B cell (primary cell): ENCODE results near the gene AMDHD2. TPM values are rescaled to one million over a fixed set of nuclear protein-coding genes. Genes with fewer than 3 reads are reported as not detected.

ENCODE experiments used
- ATAC-seq: fragments of 200-7000 bp; cut with Tn5 transposase; one replicate; pipeline ENCODE4 v1.10.0; 2021; ENCODE audit warnings: low read depth, mild to moderate bottlenecking, moderate number of reproducible peaks, moderate library complexity
- CTCF ChIA-PET: fragments of 350-600 bp; sonication (Branson Sonifier 250); formaldehyde crosslinking; loops from one replicate; lab custom pipeline; 2021; ENCODE audit warnings: antibody characterized with exemption, inconsistent platforms; lab: Charles Lee
- POLR2A ChIA-PET: fragments of 350-600 bp; sonication (Branson Sonifier 250); formaldehyde crosslinking; loops from one replicate; lab custom pipeline; 2021; ENCODE audit warnings: antibody characterized with exemption; lab: Charles Lee
- DNase-seq: peaks from one replicate; pipeline ENCODE4 v3.0.0; 2013
- H2AFZ ChIP-seq: 2 replicates; pipeline ENCODE4 v1.6.1; 2012; ENCODE audit warnings: mild to moderate bottlenecking, low read depth, low read length; ENCODE audit not compliant: insufficient read depth, poor library complexity, severe bottlenecking
- H3K27ac ChIP-seq, 2 donors: 1 replicate in 1 of 2; 2 replicates in 1 of 2; pipeline ENCODE4 v1.5.1; 2012 to 2013; ENCODE audit warnings: low read length in 2 of 2, mild to moderate bottlenecking in 2 of 2, moderate library complexity in 1 of 2
- H3K27me3 ChIP-seq, 4 experiments: fragments of 200-600 bp in 1 of 4; sonication (generic) in 1 of 4; replicated peaks in 1 of 4; 1 replicate in 2 of 4; 2 replicates in 2 of 4; pipeline versions ENCODE4 v1.6.1 to v1.7.0; 2013 to 2016; ENCODE audit warnings: low read length in 3 of 4, mild to moderate bottlenecking in 2 of 4, mixed read lengths in 1 of 4, moderate library complexity in 1 of 4; ENCODE audit not compliant: insufficient read depth in 4 of 4, control insufficient read depth in 3 of 4; ENCODE audit errors: control extremely low read depth in 1 of 4
- H3K36me3 ChIP-seq, 2 experiments: replicated peaks in 1 of 2; 1 replicate in 1 of 2; 2 replicates in 1 of 2; pipeline versions ENCODE4 v1.6.1 to v1.7.1; 2013; ENCODE audit warnings: low read length in 1 of 2; ENCODE audit not compliant: insufficient read depth in 2 of 2, control insufficient read depth in 1 of 2; ENCODE audit errors: control extremely low read depth in 1 of 2, extremely low read depth in 1 of 2
- H3K4me1 ChIP-seq, 2 donors: fragments of 200-600 bp in 1 of 2; sonication (generic) in 1 of 2; 1 replicate in 1 of 2; 2 replicates in 1 of 2; pipeline versions ENCODE4 v1.5.1 to v1.6.1; 2013 to 2017; ENCODE audit warnings: low read length in 2 of 2; ENCODE audit not compliant: control insufficient read depth in 2 of 2, insufficient read depth in 2 of 2
- H3K4me2 ChIP-seq: replicated peaks from 2 replicates; pipeline ENCODE3; 2012; ENCODE audit warnings: mild to moderate bottlenecking, low read depth, low read length; ENCODE audit not compliant: poor library complexity, severe bottlenecking
- H3K4me3 ChIP-seq, 5 experiments: fragments of 200-600 bp in 1 of 5; sonication (generic) in 1 of 5; 1 replicate in 3 of 5; 2 replicates in 2 of 5; pipeline versions ENCODE4 v1.5.1 to v1.7.0; 2011 to 2016; ENCODE audit warnings: low read length in 4 of 5, mild to moderate bottlenecking in 4 of 5, low read depth in 2 of 5, control low read depth in 1 of 5, moderate library complexity in 1 of 5; ENCODE audit not compliant: insufficient read depth in 1 of 5; ENCODE audit errors: control extremely low read depth in 1 of 5, extremely low read depth in 1 of 5
- H3K79me2 ChIP-seq: fragments of 200-600 bp; sonication (generic); one replicate; pipeline ENCODE4 v1.6.0; 2016; ENCODE audit warnings: low read length; ENCODE audit not compliant: control insufficient read depth, insufficient read depth
- H3K9ac ChIP-seq: fragments of 200-600 bp; sonication (generic); 2 replicates; pipeline ENCODE4 v1.6.1; 2017; ENCODE audit warnings: mild to moderate bottlenecking, low read length, moderate library complexity
- H3K9me3 ChIP-seq, 3 donors: one replicate each; pipeline versions ENCODE4 v1.6.1 to v1.7.1; 2013; ENCODE audit warnings: low read length in 2 of 3; ENCODE audit not compliant: control insufficient read depth in 2 of 3, insufficient read depth in 1 of 3; ENCODE audit errors: control extremely low read depth in 1 of 3
- H4K20me1 ChIP-seq: 2 replicates; pipeline ENCODE4 v1.6.0; 2012; ENCODE audit warnings: mild to moderate bottlenecking, low read length; ENCODE audit not compliant: insufficient read depth, control insufficient read depth, poor library complexity, severe bottlenecking
- H3K27ac Mint-ChIP-seq: one replicate; pipeline ENCODE4 v1.8.0; 2021; ENCODE audit warnings: mixed read lengths
- H3K27me3 Mint-ChIP-seq: one replicate; pipeline ENCODE4 v1.8.0; 2021; ENCODE audit warnings: mixed read lengths
- H3K4me1 Mint-ChIP-seq: one replicate; pipeline ENCODE4 v1.8.0; 2021; ENCODE audit warnings: mixed read lengths
- H3K4me3 Mint-ChIP-seq: one replicate; pipeline ENCODE4 v1.8.0; 2021; ENCODE audit warnings: mixed read lengths
- H3K9me3 Mint-ChIP-seq: one replicate; pipeline ENCODE4 v1.8.0; 2022; ENCODE audit warnings: mixed read lengths; ENCODE audit not compliant: insufficient read depth
- EZH2 ChIP-seq: IDR thresholded peaks from 2 replicates; pipeline ENCODE4 v1.6.1; 2012; ENCODE audit warnings: borderline replicate concordance, low read depth, mild to moderate bottlenecking, moderate library complexity, low read length; ENCODE audit not compliant: insufficient read depth, poor library complexity, severe bottlenecking
- WGBS: methylation state at CpG from one replicate; pipeline ENCODE4 v1.1.5; 2013; ENCODE audit warnings: missing lambda C conversion rate; ENCODE audit not compliant: insufficient coverage; 5-methylcytosine and 5-hydroxymethylcytosine counted together
- intact Hi-C: fragments of 100-400 bp; cut with micrococcal nuclease; formaldehyde crosslinking; loops from one replicate; pipeline ENCODE4 v1.10.0; 2022
- polyA plus RNA-seq: library from polyadenylated mRNA; depleted of rRNA; stranded (reverse); fragments of >200 nt; gene quantifications from 2 replicates; pipeline ENCODE4 v1.2.3, GENCODE V29; 2012
- total RNA-seq, 2 donors: library from RNA; stranded (reverse); fragments of 120-200 nt in 1 of 2; gene quantifications; 1 replicate in 1 of 2; 2 replicates in 1 of 2; pipeline versions ENCODE4 v1.2.3 to v1.2.4, GENCODE V29; 2013 to 2022
- TF ChIP-seq, protein P1 (sequence below): fragments of 200-600 bp; IDR thresholded peaks from one replicate; pipeline ENCODE4 v1.8.0; 2022; ENCODE audit warnings: antibody characterized with exemption, mild to moderate bottlenecking

AMDHD2 gene
- total and polyA plus RNA-seq, 2 donors (not counting 1 experiment from before 2014, with no cell fraction given): 133 to 209 TPM

- peak overlapping the region; percentile 98 for H3K4me2 ChIP-seq
- peaks cover 14% of the 10 kb centered on the region for H4K20me1 ChIP-seq
- H3K36me3 ChIP-seq: peaks cover 0 to 30% of the 10 kb centered on the region in 2 experiments
- CTCF ChIA-PET: interaction anchor here (0.9 to 2.0 kb wide), 5 partner anchors 10 to 31 kb away, joined by 3 to 11 read pairs (median 6); partner anchors contain the start of gene AMDHD2
- peak overlapping the region in 4 of 5 experiments; percentile 80 to 93 (median 88) for H3K4me3 ChIP-seq
- peaks cover 8 to 26% of the 10 kb centered on the region in 2 donors for H3K4me1 ChIP-seq
- Mint-ChIP-seq H3K27me3 (no peaks in the 10 kb centered on the region), H3K27ac (peak overlapping the region; percentile 97), H3K9me3 (no peaks in the 10 kb centered on the region), H3K4me1 (peaks cover 21% of the 10 kb centered on the region), H3K4me3 (peak overlapping the region; percentile 94)
- peak overlapping the region; percentile 96 to 100 for H3K27ac ChIP-seq
- peak overlapping the region; percentile 81 for H3K9ac ChIP-seq
- peak; percentile 98 for DNase-seq
- POLR2A ChIA-PET: interaction anchor here (0.6 to 3.4 kb wide), 8 partner anchors 11 to 376 kb away, joined by 3 to 66 read pairs (median 6); partner anchors contain the start of genes AMDHD2, ATP6V0C and TRAF7
- TF ChIP-seq, protein P1, sequence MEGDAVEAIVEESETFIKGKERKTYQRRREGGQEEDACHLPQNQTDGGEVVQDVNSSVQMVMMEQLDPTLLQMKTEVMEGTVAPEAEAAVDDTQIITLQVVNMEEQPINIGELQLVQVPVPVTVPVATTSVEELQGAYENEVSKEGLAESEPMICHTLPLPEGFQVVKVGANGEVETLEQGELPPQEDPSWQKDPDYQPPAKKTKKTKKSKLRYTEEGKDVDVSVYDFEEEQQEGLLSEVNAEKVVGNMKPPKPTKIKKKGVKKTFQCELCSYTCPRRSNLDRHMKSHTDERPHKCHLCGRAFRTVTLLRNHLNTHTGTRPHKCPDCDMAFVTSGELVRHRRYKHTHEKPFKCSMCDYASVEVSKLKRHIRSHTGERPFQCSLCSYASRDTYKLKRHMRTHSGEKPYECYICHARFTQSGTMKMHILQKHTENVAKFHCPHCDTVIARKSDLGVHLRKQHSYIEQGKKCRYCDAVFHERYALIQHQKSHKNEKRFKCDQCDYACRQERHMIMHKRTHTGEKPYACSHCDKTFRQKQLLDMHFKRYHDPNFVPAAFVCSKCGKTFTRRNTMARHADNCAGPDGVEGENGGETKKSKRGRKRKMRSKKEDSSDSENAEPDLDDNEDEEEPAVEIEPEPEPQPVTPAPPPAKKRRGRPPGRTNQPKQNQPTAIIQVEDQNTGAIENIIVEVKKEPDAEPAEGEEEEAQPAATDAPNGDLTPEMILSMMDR: no peak
- no peak for TF ChIP-seq EZH2
- peak overlapping the region; percentile 32 for H2AFZ ChIP-seq
- peak; percentile 93 for ATAC-seq
- no peaks in the 10 kb centered on the region for H3K9me3 ChIP-seq
- intact Hi-C loops: loop anchor here (1.0 kb wide), 2 partner anchors 12 to 19 kb away; partner anchors contain the start of genes AMDHD2 and ATP6V0C
- WGBS: under 1% methylated on average over 82 of the region's 84 CpGs
- no peaks in the 10 kb centered on the region for H3K27me3 ChIP-seq
- peaks cover 34% of the 10 kb centered on the region for H3K79me2 ChIP-seq
Observed at GRCh38 chr16:2531696-2532493, 11.7 kb downstream of the AMDHD2 start.
